Measurements from ENCODE around the gene ITGA1. TPM values are rescaled to one million over a fixed set of nuclear protein-coding genes. Genes with fewer than 3 reads are reported as not detected.
"Not testable (repeated sequence)": the region's sequence is repeated elsewhere in the genome, so short reads cannot be mapped to it uniquely, and the experiment has no call there.

The ITGA1 gene
- total RNA-seq, 1 donor: 31.8 TPM

DNA sequence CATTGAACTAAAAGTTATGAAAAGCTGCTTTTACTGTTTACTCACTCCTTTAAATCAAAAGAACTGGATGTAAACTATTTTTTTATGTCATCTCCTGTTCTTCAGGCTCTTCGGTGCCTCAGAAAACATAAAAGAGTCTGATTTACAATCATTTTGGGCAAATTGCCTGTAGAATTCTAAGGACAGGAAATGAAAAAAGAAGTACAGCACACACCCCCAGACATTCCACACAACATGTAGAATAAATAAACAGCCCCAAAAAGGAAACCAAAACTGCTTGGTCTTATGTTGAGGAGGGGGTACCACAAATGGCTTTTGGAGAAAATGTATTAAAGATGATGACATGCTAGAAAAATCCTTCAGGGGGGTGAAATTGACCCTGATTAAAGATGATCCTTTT is 57.2 kb downstream of the ITGA1 start:
- Histone ChIP-seq H3K79me2 (ENCODE audit: insufficient read depth, low read length) (no peaks in the 10 kb centered on the region), H3K4me1 (ENCODE audit: insufficient read depth, low read length) (peaks cover 4% of the 10 kb centered on the region), H3K27me3 (ENCODE audit: insufficient read depth, low read length) (no peaks in the 10 kb centered on the region), H3K36me3 (ENCODE audit: insufficient read depth, low read length) (no peaks in the 10 kb centered on the region), H3K4me3 (ENCODE audit: insufficient read depth, low read length) (no peak overlapping the region), H3K27ac (ENCODE audit: low read depth, low read length) (no peak overlapping the region), H4K20me1 (ENCODE audit: insufficient read depth, low read length) (no peaks in the 10 kb centered on the region), H2AFZ (ENCODE audit: low read length) (peak overlapping the region; percentile 10), H3K4me2 (ENCODE audit: insufficient read depth, low read length) (no peak overlapping the region), H3K9me3 (ENCODE audit: low read depth, low read length) (no peaks in the 10 kb centered on the region)
- no peak for DNase-seq (ENCODE audit: insufficient read length, low spot score, missing footprints)
- TF ChIP-seq CTCF (IDR thresholded peaks at IDR 0.05; ENCODE audit: extremely low read depth, low read depth, low read length): no peak

DNA sequence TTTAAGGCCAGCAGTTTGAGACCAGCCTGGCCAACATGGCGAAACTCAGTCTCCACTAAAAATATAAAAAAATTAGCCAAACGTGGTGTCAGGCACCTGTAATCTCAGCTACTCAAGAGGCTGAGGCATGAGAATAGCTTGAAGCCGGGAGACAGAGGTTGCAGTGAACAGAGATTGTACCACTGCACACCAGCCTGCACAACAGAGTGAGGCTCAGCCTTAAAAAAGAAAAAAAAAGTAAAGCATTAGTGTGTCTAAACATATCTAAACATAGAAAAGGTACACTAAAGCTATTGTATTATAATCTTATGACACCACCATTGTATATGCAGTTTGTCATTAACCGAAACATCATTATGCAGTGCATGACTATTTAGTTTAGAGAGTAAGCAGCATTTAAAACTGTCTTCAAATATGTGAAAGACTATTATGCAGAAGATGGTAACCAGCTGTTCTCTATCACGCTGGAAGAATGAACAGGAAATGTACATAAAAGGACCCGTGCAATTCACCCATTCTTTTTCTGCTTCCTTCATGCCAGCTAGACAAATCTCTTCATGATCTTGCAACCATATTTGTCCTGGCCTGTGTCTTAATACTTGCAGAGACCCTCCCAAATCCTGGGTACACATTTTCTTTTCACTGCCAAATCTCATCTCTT is 58.6 kb downstream of the ITGA1 start:
- no peak for TF ChIP-seq CTCF (IDR thresholded peaks at IDR 0.05; ENCODE audit: extremely low read depth, low read depth, low read length)
- no peak for DNase-seq (ENCODE audit: insufficient read length, low spot score, missing footprints)
- Histone ChIP-seq H3K4me1 (ENCODE audit: insufficient read depth, low read length) (no peaks in the 10 kb centered on the region), H3K27me3 (ENCODE audit: insufficient read depth, low read length) (no peaks in the 10 kb centered on the region), H2AFZ (ENCODE audit: low read length) (no peak overlapping the region), H3K4me3 (ENCODE audit: insufficient read depth, low read length) (no peak overlapping the region), H3K27ac (ENCODE audit: low read depth, low read length) (no peak overlapping the region), H3K9me3 (ENCODE audit: low read depth, low read length) (no peaks in the 10 kb centered on the region), H3K79me2 (ENCODE audit: insufficient read depth, low read length) (no peaks in the 10 kb centered on the region), H3K36me3 (ENCODE audit: insufficient read depth, low read length) (no peaks in the 10 kb centered on the region), H3K4me2 (ENCODE audit: insufficient read depth, low read length) (no peak overlapping the region), H4K20me1 (ENCODE audit: insufficient read depth, low read length) (no peaks in the 10 kb centered on the region)

DNA sequence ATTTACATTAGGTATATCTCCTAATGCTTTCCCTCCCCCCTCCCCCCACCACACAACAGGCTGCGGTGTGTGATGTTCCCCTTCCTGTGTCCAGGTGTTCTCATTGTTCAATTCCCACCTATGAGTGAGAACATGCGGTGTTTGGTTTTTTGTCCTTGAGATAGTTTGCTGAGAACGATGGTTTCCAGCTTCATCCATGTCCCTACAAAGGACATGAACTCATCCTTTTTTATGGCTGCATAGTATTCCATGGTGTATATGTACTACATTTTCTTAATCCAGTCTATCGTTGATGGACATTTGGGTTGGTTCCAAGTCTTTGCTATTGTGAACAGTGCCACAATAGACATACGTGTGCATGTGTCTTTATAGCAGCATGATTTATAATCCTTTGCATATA is 61.0 kb downstream of the ITGA1 start:
- not testable (repeated sequence) for H3K27ac ChIP-seq (ENCODE audit: low read depth, low read length); H3K4me1 ChIP-seq (ENCODE audit: insufficient read depth, low read length); DNase-seq (ENCODE audit: insufficient read length, low spot score, missing footprints); H3K9me3 ChIP-seq (ENCODE audit: low read depth, low read length); H3K36me3 ChIP-seq (ENCODE audit: insufficient read depth, low read length); H3K79me2 ChIP-seq (ENCODE audit: insufficient read depth, low read length); H3K4me3 ChIP-seq (ENCODE audit: insufficient read depth, low read length); H4K20me1 ChIP-seq (ENCODE audit: insufficient read depth, low read length); H3K4me2 ChIP-seq (ENCODE audit: insufficient read depth, low read length); H3K27me3 ChIP-seq (ENCODE audit: insufficient read depth, low read length); H2AFZ ChIP-seq (ENCODE audit: low read length)

- no peak for TF ChIP-seq CTCF (IDR thresholded peaks at IDR 0.05; ENCODE audit: extremely low read depth, low read depth, low read length)
- H3K4me1 ChIP-seq (ENCODE audit: insufficient read depth, low read length): no peaks in the 10 kb centered on the region
- no peak overlapping the region for H3K4me2 ChIP-seq (ENCODE audit: insufficient read depth, low read length)
- H3K79me2 ChIP-seq (ENCODE audit: insufficient read depth, low read length): no peaks in the 10 kb centered on the region
- no peaks in the 10 kb centered on the region for H4K20me1 ChIP-seq (ENCODE audit: insufficient read depth, low read length)
- DNase-seq (ENCODE audit: insufficient read length, low spot score, missing footprints): no peak
- H2AFZ ChIP-seq (ENCODE audit: low read length): no peak overlapping the region
- H3K9me3 ChIP-seq (ENCODE audit: low read depth, low read length): no peaks in the 10 kb centered on the region
- H3K4me3 ChIP-seq (ENCODE audit: insufficient read depth, low read length): no peak overlapping the region
- H3K27me3 ChIP-seq (ENCODE audit: insufficient read depth, low read length): no peaks in the 10 kb centered on the region
- H3K36me3 ChIP-seq (ENCODE audit: insufficient read depth, low read length): no peaks in the 10 kb centered on the region
- H3K27ac ChIP-seq (ENCODE audit: low read depth, low read length): no peak overlapping the region
Measured at GRCh38 chr5:52849544-52849943, 61.8 kb downstream of the ITGA1 start.

Data from osteoblast (primary cell).